NB4 (cell line): ENCODE measurements around the gene HS3ST3A1.

Source experiments
- POLR2A ChIP-seq: IDR thresholded peaks from 2 replicates; pipeline ENCODE4 v1.6.1; 2011; ENCODE audit warnings: mild to moderate bottlenecking; ENCODE audit not compliant: insufficient read length; ENCODE audit errors: extremely low read depth
- TF ChIP-seq, protein P1 (sequence below): IDR thresholded peaks from one replicate; pipeline ENCODE4 v1.5.1; 2012; ENCODE audit warnings: low read depth, low read length
- TF ChIP-seq, protein P2 (sequence below): IDR thresholded peaks from 2 replicates; pipeline ENCODE4 v1.6.1; 2011; ENCODE audit warnings: low read depth, low read length

DNA sequence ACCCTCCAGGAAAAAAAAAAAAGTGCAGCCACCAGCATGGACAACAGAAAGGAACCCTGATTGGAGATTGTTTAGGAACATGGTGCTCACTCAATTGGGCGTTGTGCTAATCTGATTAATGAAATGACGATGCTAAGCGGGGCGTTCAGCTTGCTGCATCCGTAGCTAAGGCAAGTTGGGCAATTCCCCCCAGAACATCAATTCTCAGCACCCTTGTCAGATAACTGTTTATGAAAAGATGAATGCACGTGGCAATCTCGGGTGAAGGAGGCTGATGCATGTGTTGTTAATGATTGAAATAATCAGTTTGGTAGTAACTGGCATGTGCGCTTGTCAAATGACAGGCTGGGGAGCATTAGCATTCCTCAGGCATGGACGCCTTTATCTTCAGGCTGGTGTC, 57.0 kb downstream of the HS3ST3A1 start:
- TF ChIP-seq, protein P1, sequence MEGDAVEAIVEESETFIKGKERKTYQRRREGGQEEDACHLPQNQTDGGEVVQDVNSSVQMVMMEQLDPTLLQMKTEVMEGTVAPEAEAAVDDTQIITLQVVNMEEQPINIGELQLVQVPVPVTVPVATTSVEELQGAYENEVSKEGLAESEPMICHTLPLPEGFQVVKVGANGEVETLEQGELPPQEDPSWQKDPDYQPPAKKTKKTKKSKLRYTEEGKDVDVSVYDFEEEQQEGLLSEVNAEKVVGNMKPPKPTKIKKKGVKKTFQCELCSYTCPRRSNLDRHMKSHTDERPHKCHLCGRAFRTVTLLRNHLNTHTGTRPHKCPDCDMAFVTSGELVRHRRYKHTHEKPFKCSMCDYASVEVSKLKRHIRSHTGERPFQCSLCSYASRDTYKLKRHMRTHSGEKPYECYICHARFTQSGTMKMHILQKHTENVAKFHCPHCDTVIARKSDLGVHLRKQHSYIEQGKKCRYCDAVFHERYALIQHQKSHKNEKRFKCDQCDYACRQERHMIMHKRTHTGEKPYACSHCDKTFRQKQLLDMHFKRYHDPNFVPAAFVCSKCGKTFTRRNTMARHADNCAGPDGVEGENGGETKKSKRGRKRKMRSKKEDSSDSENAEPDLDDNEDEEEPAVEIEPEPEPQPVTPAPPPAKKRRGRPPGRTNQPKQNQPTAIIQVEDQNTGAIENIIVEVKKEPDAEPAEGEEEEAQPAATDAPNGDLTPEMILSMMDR: no peak
- TF ChIP-seq, protein P2, sequence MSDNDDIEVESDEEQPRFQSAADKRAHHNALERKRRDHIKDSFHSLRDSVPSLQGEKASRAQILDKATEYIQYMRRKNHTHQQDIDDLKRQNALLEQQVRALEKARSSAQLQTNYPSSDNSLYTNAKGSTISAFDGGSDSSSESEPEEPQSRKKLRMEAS: no peak
- TF ChIP-seq POLR2A: no peak
